HG03571 (cell line): Measurements from ENCODE around the gene SHH.
A peak's percentile ranks its signal among the peaks of the same experiment; 100 is the strongest.

Source experiments
- ATAC-seq: cut with Tn5 transposase; IDR thresholded peaks from one replicate; pipeline ENCODE4 v1.9.1; 2021; ENCODE audit not compliant: unreplicated experiment

SHH gene

GRCh38 chr7:155807065-155807671, 5.1 kb downstream of the SHH start:
- no peak for ATAC-seq

GRCh38 chr7:155806096-155806871, 6.0 kb downstream of the SHH start:
- no peak for ATAC-seq

- ATAC-seq, result no peak
These were observed 6.5 kb downstream of the SHH start for GRCh38 chr7:155805826-155806095.

GRCh38 chr7:155804897-155805825, 7.1 kb downstream of the SHH start:
- ATAC-seq, result peak; percentile 54

- ATAC-seq, result no peak
These were observed 7.8 kb downstream of the SHH start for GRCh38 chr7:155804431-155804831.

- ATAC-seq, result no peak
These were observed 8.6 kb downstream of the SHH start for GRCh38 chr7:155803418-155804376.

- no peak for ATAC-seq
These were observed 9.3 kb downstream of the SHH start for GRCh38 chr7:155802906-155803417.

GRCh38 chr7:155802291-155802690, 10.0 kb downstream of the SHH start:
- ATAC-seq, result no peak

- no peak for ATAC-seq
These were observed 11.5 kb downstream of the SHH start for GRCh38 chr7:155800741-155801267.

- no peak for ATAC-seq
These were observed 12.0 kb downstream of the SHH start for GRCh38 chr7:155800301-155800700.

- ATAC-seq, result no peak
These were observed 12.7 kb downstream of the SHH start for GRCh38 chr7:155799514-155799913.

- no peak for ATAC-seq
These were observed 13.4 kb downstream of the SHH start for GRCh38 chr7:155798673-155799439.

- ATAC-seq, result no peak
These were observed 14.7 kb downstream of the SHH start for GRCh38 chr7:155797262-155798250.

- ATAC-seq, result peak; percentile 61
These were observed 15.6 kb downstream of the SHH start for GRCh38 chr7:155796381-155797261.

GRCh38 chr7:155795951-155796350, 16.3 kb downstream of the SHH start:
- ATAC-seq, result no peak

- ATAC-seq, result no peak
These were observed 16.9 kb downstream of the SHH start for GRCh38 chr7:155795401-155795800.

- ATAC-seq, result no peak
These were observed 18.1 kb downstream of the SHH start for GRCh38 chr7:155794196-155794595.
